SU-DHL-6 (cell line): ENCODE data around the gene SLC7A6.

Experiments used
- CTCF ChIP-seq: fragments of 200-600 bp; sonication (generic); IDR thresholded peaks from one replicate; pipeline ENCODE4 v1.5.1; 2017; ENCODE audit warnings: antibody characterized with exemption, mild to moderate bottlenecking, low read length, moderate library complexity; ENCODE audit not compliant: insufficient read depth, poor library complexity, severe bottlenecking
- EZH2phosphoT487 ChIP-seq: fragments of 200-600 bp; sonication (generic), shearing (Covaris generic); conservative IDR thresholded peaks from 2 replicates; pipeline ENCODE4 v1.6.1; 2018; ENCODE audit warnings: mild to moderate bottlenecking, antibody characterized with exemption, low read length, moderate library complexity, mixed read lengths

GRCh38 chr16:68291227-68291626 lies 26.9 kb downstream of the SLC7A6 start:
- TF ChIP-seq EZH2phosphoT487 (no peak), CTCF (no peak)
